GM19328 (cell line): ENCODE measurements around the gene ZNF227.
"Not testable (repeated sequence)": the region's sequence is repeated elsewhere in the genome, so short reads cannot be mapped to it uniquely, and the experiment has no call there.

ENCODE experiments used
- ATAC-seq: cut with Tn5 transposase; IDR thresholded peaks from one replicate; pipeline ENCODE4 v1.9.1; 2021; ENCODE audit warnings: mild to moderate bottlenecking, moderate library complexity; ENCODE audit not compliant: unreplicated experiment

Gene ZNF227

GRCh38 chr19:44212250-44212865 is at the start of gene ZNF227:
ZNF227 (plus strand) TSS chr19:44212532; CDS start chr19:44217793, 5,261 bp downstream.
- peak; percentile 80 for ATAC-seq

- no peak for ATAC-seq
Measured at GRCh38 chr19:44163789-44164188, 48.5 kb upstream of the ZNF227 start.

- no peak for ATAC-seq
Measured at GRCh38 chr19:44164327-44164672, 48.0 kb upstream of the ZNF227 start.

GRCh38 chr19:44164673-44165512 is 47.4 kb upstream of the ZNF227 start, which contains the start of gene ZNF226:
ZNF226 (plus strand) TSS chr19:44165100; CDS start chr19:44170081, 4,981 bp downstream.
- peak; percentile 87 for ATAC-seq

GRCh38 chr19:44170660-44171059 is 41.7 kb upstream of the ZNF227 start:
- ATAC-seq, result not testable (repeated sequence)

GRCh38 chr19:44176590-44176989 is 35.7 kb upstream of the ZNF227 start:
- no peak for ATAC-seq

- no peak for ATAC-seq
Measured at GRCh38 chr19:44180968-44181367, 31.4 kb upstream of the ZNF227 start.

- no peak for ATAC-seq
Measured at GRCh38 chr19:44182145-44182544, 30.2 kb upstream of the ZNF227 start.

- ATAC-seq, result no peak
Measured at GRCh38 chr19:44190020-44190419, 22.3 kb upstream of the ZNF227 start.

GRCh38 chr19:44192127-44192526 is 20.2 kb upstream of the ZNF227 start:
- ATAC-seq, result no peak

GRCh38 chr19:44196772-44197171 is 15.6 kb upstream of the ZNF227 start:
- no peak for ATAC-seq

- no peak for ATAC-seq
Measured at GRCh38 chr19:44202470-44202869, 9.9 kb upstream of the ZNF227 start.

GRCh38 chr19:44202974-44203373 is 9.4 kb upstream of the ZNF227 start:
- ATAC-seq, result no peak

- not testable (repeated sequence) for ATAC-seq
Measured at GRCh38 chr19:44203877-44204276, 8.5 kb upstream of the ZNF227 start.

- ATAC-seq, result no peak
Measured at GRCh38 chr19:44204772-44205171, 7.6 kb upstream of the ZNF227 start.

GRCh38 chr19:44207126-44207803 is 5.1 kb upstream of the ZNF227 start:
- peak; percentile 76 for ATAC-seq

GRCh38 chr19:44212866-44213346 is 574 bp downstream of the ZNF227 start:
- ATAC-seq, result no peak

GRCh38 chr19:44219926-44220325 is 7.6 kb downstream of the ZNF227 start:
- ATAC-seq, result not testable (repeated sequence)

- not testable (repeated sequence) for ATAC-seq
Measured at GRCh38 chr19:44220761-44221160, 8.4 kb downstream of the ZNF227 start.

- not testable (repeated sequence) for ATAC-seq
Measured at GRCh38 chr19:44221291-44221690, 9.0 kb downstream of the ZNF227 start.

GRCh38 chr19:44228318-44228717 is 16.0 kb downstream of the ZNF227 start:
- no peak for ATAC-seq
